GM21717 (cell line): ENCODE results near the gene KSR1.
"Not testable (repeated sequence)": the region's sequence is repeated elsewhere in the genome, so short reads cannot be mapped to it uniquely, and the experiment has no call there.

Experiments
- ATAC-seq: cut with Tn5 transposase; IDR thresholded peaks from one replicate; pipeline ENCODE4 v1.9.1; 2021; ENCODE audit warnings: mild to moderate bottlenecking, moderate library complexity; ENCODE audit not compliant: unreplicated experiment

The KSR1 gene

DNA sequence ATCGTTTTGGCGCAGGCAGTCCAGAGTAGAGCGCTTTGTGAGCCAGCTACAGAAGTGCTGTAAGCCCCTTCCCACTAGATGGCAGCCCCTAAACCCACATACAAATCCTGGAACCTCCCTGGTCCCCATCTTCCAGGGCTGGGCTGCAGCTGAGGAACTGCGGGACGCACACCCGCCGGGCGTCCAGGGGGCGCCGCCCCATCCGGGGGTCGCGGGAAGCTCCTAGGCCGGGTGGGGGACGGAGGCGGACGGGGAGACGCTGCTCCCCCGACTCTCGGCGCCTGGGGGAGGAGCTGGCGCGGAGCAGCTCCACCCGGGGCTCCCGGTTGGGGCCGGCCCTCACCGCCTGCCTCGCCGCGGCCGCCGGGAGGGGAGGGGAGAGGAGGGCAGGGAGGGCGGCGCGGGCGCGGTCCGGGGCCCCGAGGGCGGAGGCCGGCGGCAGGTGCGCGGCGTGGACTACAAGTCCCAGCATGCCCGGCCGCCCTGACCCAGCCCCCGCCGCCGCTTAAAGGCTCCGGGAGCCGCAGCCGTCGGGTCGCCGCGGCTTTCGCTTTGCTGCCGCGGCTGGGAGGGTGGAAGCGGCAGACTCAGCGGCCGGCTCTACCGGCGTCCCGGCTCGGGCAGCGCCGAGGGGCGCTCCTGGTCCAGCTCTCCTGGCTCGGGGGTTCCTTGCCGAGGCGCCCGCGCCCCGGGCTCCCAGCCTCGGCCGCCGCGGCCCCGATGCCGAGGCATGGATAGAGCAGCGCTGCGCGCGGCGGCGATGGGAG lies at the start of gene KSR1:
KSR1 (plus strand) TSS at position 535 of the 767 bp plus-strand sequence; CDS start at position 731, 196 bp downstream.
- ATAC-seq: peak; percentile 73

- ATAC-seq: no peak
These were observed 48.1 kb upstream of the KSR1 start for GRCh38 chr17:27407916-27408864.

DNA sequence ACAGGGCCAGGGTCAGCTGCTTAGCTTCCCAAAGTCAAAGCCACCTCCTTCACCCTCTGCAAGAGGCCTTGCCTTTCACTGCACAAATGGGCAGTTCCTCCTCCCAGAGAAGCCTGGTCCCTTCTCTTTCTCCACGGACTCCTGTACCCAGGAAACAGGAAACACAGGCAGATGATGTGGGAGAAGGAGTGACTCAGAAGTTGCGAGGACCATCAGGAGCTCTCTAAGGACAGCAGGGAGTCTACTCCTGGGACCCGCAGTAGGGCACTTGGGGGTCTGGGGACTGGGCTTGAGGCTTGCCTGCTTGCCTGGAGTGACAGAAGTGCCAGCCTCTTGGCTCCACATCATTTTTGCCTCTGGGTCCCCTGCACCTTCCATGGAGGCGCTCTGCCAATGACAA lies 47.4 kb upstream of the KSR1 start:
- no peak for ATAC-seq

DNA sequence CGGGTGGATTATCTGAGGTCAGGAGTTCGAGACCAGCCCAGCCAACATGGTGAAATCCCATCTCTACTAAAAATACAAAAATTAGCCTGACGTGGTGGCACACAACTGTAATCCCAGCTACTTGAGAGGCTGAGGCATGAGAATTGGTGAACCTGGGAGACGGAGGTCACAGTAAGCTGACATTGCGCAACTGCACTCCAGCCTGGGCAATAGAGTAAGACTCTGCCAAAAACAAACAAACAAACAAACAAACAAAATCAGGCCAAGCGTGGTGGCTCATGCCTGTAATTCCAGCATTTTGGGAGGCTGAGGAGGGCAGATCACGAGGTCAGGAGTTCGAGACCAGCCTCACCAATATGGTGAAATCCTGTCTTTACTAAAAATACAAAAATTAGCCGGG lies 44.1 kb upstream of the KSR1 start:
- ATAC-seq: not testable (repeated sequence)

DNA sequence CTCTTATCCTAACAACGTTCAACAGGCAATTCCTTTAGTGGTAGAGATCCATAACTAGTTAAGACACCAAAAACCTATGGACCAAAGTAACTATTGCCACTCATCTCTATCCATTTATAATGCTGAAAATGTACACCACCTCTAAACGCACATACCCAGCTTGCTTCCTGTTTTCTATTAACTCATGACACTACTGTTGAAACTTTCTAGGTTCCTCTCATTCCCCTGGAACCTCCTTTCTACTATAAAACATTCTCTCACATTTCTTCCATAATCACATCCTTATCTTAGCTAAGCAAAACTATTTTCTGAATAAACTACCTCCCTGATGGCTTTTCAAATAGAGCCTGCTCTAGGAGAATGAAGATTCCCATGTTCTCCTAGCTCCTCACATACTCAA lies 42.9 kb upstream of the KSR1 start:
- no peak for ATAC-seq

DNA sequence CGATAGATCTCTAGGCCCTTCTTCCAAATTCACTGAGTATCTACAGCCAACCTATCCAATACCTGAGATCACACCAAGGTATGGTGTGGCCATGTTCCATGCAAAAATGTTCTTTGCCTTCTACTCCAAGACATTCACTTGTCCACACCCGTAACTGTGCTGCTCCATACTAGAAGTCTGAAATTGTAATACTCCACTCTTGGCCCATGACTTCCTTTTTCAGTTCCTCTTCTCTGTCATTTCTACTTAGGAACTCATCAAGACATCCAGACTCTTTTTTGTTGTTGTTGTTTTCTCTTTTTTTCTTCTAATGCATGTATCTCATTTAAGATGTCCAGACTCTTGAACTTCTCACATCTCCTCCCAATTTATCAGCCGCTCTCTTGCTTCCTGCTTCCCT lies 42.5 kb upstream of the KSR1 start:
- ATAC-seq: no peak

- ATAC-seq: no peak
These were observed 42.0 kb upstream of the KSR1 start for GRCh38 chr17:27414271-27414670.

DNA sequence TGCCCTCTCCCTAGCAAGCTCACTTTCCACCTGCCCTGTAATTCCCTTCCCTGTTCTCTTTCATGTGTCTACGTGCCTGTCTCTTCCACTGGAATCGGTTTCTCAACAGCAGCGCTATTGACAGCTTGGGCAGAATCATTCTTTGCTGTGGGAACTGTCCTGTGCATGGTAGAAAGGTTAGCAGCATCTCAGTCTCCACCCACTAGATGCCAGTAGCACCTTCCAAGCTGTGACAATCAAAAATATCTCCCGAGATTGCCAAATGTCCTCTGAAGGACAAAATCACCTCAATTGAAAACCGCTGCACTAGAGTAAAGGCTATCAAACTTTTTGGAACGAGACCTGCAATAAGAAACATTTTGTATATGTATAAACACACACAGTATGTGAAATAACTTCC lies 41.6 kb upstream of the KSR1 start:
- ATAC-seq: no peak

GRCh38 chr17:27415120-27415795 lies 41.0 kb upstream of the KSR1 start:
- no peak for ATAC-seq

- no peak for ATAC-seq
These were observed 38.5 kb upstream of the KSR1 start for GRCh38 chr17:27417596-27418365.

GRCh38 chr17:27418366-27418615 lies 38.0 kb upstream of the KSR1 start:
- no peak for ATAC-seq

DNA sequence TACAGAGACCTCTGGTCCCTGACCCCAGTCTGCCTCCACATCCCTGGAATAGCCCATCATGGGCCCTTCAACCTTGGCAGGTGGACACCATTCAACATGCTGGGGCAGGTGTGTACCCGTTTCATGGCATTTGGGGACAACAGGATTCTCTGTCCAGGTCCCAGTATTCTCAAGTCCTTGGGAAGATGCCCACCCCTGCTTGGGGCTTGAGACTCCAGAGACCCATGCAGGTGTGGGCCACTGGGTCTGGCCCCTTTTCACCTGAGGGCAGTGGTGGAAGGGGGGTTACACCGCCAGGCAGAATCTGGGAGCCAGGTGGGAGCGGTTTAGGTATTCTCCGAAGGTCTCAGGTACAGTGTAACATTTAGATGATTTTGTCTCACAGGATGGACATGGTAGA lies 37.1 kb upstream of the KSR1 start:
- ATAC-seq: no peak

GRCh38 chr17:27420211-27420950 lies 35.9 kb upstream of the KSR1 start:
- no peak for ATAC-seq

- no peak for ATAC-seq
These were observed 35.1 kb upstream of the KSR1 start for GRCh38 chr17:27421111-27421510.

- not testable (repeated sequence) for ATAC-seq
These were observed 34.6 kb upstream of the KSR1 start for GRCh38 chr17:27421626-27422025.

DNA sequence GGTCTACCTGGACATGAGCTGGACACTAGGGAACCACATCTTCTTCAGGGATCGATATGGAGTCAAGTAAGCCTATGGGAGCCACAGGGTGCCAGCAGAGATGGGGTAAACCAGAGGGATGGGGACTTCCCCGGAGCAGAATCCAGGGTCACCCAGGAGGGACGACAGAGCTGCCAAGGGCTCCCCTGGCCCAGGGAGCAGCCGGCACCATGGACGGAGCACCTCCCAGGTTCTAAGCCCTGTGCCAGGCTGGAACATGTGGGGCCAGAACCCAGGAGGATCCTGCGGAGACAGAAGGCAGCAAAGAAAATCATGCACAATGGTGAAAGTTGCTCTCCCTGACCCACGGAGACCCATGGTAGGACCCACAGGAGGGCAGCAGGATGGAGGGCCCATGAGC lies 33.6 kb upstream of the KSR1 start:
- no peak for ATAC-seq

- no peak for ATAC-seq
These were observed 32.6 kb upstream of the KSR1 start for GRCh38 chr17:27423651-27424050.

DNA sequence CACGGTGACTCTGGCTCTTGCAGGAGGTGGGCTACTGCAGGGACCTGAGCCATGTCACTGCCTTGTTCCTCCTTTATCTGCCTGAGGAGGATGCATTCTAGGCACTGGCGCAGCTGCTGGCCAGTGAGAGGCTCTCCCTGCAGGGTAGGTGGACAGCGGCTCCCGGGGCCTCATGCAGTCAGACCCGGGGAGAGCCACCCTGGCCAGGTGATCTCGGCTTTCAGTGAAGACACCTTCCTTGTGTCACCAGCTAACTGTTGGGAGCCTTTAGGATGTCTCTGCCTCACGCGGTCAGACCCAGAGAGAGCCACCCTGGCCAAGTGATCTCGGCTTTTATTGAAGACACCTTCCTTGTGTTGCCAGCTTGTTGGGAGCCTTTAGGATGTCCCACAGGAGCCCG lies 31.7 kb upstream of the KSR1 start:
- no peak for ATAC-seq

DNA sequence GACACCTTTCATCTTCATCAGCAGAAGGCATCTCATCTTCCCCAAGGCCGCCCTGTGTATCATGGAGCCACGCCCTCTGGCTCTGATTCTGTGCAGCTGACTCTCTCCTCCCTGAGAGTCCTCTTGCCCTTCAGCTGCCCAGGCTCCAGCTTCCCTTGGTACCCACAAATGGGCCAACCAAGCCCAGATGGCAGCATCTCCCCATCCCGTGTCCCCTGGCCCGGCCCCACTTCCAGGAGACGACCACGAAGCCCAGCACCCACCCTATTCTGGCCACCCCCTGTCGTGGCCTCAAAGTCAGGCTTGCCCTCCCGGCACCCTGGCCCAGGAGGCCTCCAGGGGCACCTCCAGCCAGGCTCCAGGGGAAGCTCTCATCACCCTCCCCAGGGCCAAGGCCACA lies 31.3 kb upstream of the KSR1 start:
- no peak for ATAC-seq

DNA sequence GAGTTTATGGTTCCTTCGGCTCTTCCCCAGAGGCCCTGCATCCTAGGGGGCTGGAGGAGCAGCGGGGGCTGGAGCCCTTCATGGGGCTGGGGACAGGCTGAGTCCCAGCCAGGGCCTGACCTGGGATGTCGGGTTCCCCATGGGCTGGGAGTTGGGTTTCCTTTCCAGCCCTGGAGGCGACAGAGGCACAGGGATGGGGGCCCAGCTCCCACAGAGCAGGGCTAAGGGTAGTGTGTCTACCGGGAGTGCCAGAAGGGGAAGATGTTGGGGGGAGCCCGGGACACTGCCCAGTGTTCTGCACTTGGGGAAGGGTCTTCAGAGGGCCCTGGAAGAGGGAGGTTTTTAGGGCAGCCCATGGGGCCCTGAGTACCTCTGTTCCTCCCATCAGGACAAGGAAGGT lies 30.7 kb upstream of the KSR1 start:
- ATAC-seq: not testable (repeated sequence)
